CD4-positive, alpha-beta T cell treated with Interferon alpha-2 for 1 hour (primary cell): ENCODE measurements around the gene IKBKE.

Experiments used
- DNase-seq, 2 donors: peaks; one replicate each; pipeline ENCODE4 v3.0.0-alpha.2; 2020 to 2022

IKBKE gene

DNA sequence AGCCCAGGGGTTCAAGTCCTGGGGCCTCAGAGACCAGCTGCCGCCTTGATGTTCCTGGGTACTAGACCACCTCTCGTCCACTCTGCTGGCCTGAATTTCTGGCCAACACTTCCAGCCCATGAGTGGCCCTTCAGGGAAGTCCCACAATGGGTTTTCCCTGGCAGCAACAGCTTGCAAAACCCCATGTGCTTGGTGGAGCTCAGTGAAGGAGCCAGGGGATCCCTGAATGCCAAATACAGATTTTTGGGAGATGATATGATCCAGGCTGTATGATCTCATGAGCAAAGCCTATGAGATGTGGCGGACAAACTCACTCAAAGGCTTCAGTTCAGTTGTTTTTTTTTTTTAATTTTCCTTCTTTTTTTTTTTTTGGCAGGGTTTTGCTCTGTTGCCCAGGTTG is 27.5 kb downstream of the IKBKE start:
- no peak for DNase-seq

DNA sequence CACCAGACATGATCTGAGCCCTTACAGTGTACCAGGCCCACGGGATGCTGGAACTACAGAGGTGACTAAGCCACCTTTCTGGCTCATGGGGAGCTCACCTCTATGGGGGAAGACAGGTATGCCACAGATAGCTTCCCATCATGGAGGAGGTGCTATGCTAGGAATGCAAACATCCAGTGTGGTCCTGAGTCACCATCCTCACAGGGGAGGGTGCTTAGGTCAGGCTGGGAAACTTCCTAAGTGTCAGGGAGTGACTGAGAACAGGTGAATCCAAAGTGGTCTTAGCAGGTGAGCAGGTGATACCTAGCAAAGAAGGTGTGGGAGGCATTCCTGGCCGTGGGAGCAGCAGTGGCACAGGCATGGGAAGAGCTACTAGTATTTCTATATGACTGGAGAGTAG is 28.4 kb downstream of the IKBKE start:
- DNase-seq: no peak

DNA sequence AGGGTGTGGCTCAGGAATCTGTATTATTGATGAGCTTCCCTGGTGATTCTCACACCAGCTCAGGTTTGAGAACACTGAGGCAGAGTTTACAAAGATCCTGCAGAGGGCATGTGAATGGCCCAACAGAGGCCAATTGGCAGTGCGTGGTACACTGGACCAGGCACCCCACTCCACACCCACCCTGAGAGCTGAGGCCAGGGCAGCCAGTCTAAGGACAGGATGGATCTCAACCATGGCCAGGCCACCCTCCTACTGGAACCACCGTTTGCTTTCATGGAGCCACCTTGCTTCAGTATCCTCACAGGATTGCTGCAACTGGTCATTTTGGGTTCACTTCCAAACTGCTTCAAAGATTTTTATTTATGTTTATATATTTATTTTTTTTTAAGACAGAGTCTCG is 29.8 kb downstream of the IKBKE start:
- DNase-seq: no peak

DNA sequence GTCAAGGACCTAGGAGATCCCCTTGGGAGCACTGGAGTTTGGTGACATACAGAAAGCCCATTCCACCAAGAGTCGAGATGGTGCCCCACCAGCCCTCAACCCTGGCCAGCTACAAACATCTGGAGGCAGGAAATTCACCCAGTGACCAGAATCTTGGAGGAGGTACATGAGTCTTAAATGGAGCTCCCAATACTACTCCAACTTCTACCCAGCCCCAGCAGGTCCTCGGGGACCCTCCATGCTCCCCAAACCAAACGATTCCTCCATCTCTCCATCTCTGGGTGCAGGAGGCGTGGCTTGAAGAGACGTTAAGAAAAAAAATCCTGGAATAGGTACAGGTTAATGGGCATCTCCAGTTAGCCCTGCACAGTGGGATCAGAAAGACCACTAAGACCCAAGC is 31.6 kb downstream of the IKBKE start:
- no peak for DNase-seq

GRCh38 chr1:206502403-206502802 is 32.1 kb downstream of the IKBKE start:
- DNase-seq: no peak

- DNase-seq: no peak
Observed at GRCh38 chr1:206502812-206503211, 32.5 kb downstream of the IKBKE start.

- peak; percentile 45 to 60 for DNase-seq
Observed at GRCh38 chr1:206503591-206504362, 33.5 kb downstream of the IKBKE start.

DNA sequence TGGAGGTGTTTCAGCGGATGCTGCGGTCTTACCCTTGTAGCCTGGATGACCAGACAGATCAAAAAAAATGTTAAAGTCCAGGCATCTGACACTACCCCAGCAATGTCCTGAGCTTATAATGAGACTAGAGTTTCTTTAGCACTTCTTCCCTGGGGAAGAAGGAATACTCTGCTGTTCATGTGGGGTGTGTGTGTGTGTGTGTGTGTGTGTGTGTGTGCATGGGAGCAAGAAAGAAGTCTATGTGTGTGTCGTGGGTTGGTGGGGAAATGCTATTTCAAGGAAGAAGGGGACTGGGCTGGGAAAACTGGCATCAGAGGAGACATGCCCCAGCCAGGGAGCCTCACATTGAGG is 34.1 kb downstream of the IKBKE start:
- no peak for DNase-seq

DNA sequence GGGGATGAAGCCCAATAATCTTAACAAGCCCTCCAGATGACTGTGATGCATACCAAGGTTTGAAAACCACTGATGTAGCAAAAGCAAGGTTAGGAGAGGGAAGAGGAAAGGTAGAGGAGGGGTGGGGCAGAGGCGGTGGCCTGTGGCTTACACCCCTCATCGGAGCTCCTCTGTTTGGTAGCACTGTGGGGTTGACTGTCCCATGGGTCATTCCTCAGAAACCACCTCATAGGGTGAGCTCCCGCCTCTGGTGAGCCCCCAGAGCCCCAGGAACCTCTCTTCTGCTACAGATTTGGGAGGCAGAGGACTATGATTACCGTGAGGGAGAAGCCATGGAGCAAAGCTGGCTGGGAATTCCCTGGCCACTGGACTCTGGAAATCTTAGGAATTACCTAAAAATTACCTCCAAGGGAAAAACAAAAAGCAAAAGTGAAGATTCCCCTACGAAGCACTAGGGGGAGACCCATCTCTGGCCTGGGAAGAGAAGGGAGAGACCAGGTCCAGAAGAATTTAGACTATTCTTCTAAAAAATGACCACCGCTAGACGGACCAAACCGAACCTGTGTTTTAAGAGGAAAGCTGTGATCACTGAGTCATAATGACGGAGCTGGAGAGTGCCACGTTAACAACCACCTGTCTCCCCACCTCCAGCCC is 35.6 kb downstream of the IKBKE start:
- no peak for DNase-seq

GRCh38 chr1:206506405-206507283 is 36.4 kb downstream of the IKBKE start:
- DNase-seq: peak; percentile 54 to 66

GRCh38 chr1:206507284-206508129 is 37.2 kb downstream of the IKBKE start, which contains the start of gene RASSF5:
RASSF5 (plus strand) TSS chr1:206507531; CDS start chr1:206507603, 72 bp downstream.
- peak; percentile 82 to 86 for DNase-seq

DNA sequence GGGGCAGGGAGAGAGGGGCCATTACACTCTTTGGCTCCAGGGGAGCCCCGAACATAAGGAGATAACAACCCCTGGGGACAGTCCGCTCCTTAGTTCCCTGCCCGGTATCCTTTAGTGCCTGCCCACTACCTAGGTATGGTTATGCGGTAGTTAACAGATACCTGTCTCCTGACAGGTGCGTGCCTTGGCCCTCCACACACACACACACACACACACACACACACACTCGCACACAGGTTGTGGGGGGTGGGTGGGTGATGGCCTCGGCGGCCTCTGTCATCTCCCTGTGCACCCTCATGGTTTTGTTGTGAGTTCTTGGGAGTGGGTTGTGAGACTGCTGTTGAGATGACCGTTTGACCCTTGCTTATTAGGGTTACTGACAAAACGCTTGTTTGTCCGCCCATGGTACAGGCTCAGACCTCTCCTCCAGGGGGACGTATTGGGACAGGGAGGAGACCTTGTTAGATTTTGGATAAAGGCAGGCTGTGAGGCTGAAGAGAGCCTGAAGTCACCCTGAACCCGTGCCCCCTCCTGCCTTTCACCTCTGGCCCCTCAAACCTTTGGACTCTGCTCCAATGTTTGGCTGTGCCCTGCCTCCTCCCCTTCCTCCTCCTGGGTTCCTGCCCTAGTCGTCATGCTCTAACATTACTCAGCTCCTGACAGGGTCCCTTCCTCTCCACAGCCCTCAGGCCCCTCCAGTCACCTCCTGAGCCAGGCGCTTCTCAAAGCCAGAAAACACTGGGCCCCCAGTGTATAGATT is 38.0 kb downstream of the IKBKE start:
- DNase-seq: no peak

GRCh38 chr1:206508956-206509355 is 38.7 kb downstream of the IKBKE start:
- DNase-seq: no peak

DNA sequence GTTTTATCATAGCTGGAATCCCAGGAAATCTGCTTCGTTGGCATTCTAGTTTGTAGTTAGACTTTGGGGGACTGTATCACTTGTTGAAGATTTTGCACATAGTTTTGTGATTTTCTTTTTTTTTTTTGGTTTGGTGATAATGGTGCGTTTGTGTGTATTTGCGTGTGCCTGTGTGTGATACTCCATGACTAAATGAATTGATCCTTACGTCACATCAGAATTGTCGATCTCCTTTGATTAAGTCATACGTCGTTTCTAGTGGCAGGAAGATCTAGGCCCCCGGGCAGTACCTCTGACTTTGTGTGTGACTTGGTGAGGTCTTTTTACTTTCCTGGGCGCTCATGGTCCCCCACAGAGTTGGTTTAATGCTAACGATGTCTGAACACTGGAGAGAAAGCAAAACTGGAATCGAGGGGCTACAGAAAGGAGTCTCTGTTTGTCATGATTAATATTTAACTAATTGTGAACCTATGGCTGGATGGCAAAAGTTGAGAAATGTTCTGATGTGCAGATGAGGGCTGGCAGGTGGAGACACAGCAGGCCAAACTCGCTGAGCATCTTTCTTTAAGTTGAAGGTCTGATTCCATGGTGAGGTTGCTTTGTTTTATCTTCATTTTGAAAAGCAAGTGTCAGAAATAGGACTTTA is 39.5 kb downstream of the IKBKE start:
- no peak for DNase-seq

DNA sequence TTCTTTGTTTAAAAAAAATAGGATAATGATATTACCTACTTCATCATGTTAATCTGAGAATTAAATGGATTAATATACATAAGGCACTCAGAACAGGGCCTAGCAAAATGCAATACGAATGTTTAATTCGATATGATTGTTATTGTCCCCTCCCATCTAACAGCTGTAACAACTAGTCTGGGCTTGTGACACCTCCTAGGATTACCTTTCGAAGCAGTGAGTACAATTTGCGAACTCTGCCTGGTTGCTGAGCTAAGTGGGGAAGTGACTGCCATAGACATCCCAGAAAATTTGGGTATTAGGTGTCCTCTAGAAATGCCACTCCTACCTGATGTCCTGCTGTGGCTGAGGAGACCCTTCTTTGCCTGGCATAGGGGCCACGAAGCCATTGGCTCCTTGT is 40.1 kb downstream of the IKBKE start:
- no peak for DNase-seq

DNA sequence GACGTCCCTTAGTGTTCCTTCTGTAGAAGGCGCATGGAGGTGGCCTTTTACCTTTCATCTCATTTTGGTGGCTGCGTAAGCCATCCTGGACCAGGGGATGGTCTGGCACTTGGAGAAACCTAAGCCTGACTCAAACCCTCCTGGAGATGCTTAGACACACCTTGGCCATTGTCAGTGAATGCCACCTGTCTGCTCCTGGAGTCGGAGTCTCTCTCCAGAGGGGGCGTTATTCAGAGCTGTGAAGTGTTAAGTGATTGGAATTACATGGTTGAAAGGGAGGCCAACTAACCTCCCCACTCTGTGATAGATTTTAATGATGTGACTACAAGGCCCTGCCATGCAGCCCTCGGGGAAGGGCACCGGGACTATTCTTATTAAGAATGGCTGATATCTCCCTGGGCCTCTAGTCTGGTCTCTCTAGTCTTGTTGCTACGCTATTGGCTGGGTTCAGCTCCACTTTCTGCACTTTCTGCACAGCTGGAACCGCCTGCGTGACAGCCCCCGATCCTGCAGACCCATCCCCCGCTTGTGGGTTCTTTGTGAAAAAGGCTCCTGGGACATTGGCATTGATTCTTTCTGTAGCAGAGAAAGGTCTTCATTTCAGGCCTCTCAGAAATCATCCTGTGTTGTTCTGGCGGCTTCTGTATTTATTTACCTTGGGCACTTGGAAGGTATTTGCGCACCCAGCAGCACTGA is 41.2 kb downstream of the IKBKE start:
- no peak for DNase-seq

DNA sequence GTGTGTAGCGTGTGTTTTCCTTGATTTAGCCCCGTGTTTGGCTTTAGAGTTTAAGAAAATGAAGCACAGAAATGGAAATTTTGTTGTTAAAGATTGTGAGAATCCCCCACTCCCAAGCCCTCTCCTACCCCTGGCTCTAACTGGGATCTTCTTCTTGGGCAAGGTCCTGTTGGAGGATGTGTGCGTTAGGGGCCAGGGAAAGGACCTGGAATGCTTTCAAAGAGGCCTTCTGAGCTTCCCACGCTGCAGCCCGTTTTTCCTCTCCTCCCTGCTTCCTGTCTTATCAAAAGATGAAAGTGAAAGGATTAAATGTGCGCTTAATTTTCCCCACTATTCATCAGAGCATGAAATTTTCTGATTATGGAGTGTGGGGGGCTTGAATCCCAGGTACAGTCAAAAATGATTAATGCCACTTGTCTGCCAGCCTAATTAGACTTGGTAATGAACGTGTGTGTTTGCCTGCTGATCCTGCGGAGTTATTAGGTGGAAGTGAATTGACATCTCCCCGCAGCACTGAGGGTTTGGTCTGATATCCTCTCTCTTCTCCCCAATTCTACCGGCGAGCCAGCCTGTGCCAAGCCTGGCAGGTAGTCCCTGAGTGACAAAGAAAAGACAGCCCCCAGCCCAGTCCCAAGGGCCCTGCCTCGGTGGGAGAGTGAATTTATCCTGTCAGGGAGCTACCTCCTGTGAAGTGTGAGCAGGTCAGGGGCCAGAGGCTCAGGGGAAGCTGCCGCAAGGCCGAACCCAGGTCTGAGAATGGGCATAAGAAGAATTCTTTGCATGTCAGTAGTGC is 42.0 kb downstream of the IKBKE start:
- DNase-seq: no peak

DNA sequence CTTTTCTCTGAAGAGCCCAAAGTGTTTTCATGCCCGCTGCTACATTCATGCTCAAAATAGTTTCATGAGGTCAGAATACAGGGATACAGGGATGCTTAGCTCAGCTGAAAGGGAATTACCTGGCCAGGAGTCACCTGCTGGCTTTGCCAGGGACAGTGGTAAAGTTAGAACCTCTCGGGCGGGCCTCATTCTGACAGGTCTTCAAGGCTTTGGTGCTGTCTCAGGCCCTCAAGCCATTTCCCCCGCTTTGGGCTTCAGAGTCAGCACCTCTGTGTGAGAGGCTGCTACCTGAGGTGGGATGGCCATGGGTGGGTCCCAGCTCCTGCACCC is 42.5 kb downstream of the IKBKE start:
- no peak for DNase-seq

GRCh38 chr1:206513312-206514111 is 43.2 kb downstream of the IKBKE start:
- no peak for DNase-seq
